CD4-positive, alpha-beta T cell treated with Interleukin-6 at 100 ng/mL for 8 hours (primary cell): ENCODE results near the gene BAZ2B.

Source experiments
- DNase-seq: peaks from one replicate; pipeline ENCODE4 v3.0.0-alpha.2; 2020; ENCODE audit warnings: mixed read lengths, low spot score

BAZ2B gene

GRCh38 chr2:159459279-159459678 is 157.1 kb downstream of the BAZ2B start:
- no peak for DNase-seq

DNA sequence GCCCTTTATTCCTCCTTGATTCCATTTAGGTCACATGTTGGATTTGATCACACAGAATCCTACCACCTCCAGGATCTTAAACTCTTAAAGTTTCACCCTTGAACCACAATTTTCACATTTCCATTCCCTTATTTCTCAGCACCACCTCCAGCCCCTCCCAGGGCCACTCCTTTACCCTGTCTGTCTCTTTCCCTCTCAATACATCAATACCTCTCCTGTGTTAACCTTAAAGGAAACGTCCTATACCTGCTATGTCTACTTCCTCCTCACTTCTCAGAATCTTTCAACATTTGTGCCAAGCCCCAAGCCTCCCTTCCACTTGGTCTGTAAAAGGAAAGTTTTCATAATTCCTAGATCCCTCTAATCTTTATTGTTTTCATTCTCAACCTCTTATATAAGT is 158.8 kb downstream of the BAZ2B start:
- DNase-seq: no peak

- no peak for DNase-seq
Measured at GRCh38 chr2:159456500-159457426, 159.6 kb downstream of the BAZ2B start.

GRCh38 chr2:159455330-159455918 is 160.9 kb downstream of the BAZ2B start:
- no peak for DNase-seq

DNA sequence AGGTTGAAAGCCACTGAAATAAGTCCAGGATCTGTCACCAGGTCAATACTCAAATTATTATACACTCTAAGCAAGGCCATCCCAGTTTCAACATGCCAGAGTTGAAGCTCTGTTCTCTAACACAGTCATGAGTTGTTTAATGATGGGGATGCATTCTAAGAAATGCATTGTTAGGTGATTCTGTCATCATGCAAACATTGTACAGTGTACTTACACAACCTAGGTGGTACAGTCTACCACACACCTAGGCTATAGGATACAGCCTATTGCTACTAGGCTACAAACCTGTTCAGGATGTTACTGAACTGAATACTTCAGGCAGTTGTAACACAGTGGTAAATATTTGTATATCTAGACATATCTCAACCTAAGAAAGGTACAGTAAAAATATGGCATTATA is 162.2 kb downstream of the BAZ2B start:
- no peak for DNase-seq

DNA sequence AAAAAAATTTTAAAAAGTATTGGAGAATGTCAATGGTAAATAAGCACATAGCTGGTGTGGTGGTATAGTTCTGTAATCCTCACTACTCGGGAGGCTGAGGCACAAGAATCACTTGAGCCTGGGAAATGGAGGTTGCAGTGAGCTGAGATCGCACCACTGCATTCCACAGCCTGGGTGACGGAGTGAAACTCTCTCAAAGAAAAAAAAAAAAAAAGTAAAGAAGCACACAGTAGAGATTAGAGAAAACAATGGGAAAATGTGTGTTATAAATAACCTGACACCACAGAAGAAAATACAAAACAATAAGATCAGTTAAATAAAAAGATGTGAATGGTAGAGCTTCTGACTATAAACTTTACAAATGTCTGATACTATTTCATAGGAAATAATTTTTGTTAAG is 166.2 kb downstream of the BAZ2B start:
- no peak for DNase-seq

GRCh38 chr2:159449504-159450124 is 166.7 kb downstream of the BAZ2B start:
- no peak for DNase-seq

- no peak for DNase-seq
Measured at GRCh38 chr2:159446817-159447216, 169.5 kb downstream of the BAZ2B start.

DNA sequence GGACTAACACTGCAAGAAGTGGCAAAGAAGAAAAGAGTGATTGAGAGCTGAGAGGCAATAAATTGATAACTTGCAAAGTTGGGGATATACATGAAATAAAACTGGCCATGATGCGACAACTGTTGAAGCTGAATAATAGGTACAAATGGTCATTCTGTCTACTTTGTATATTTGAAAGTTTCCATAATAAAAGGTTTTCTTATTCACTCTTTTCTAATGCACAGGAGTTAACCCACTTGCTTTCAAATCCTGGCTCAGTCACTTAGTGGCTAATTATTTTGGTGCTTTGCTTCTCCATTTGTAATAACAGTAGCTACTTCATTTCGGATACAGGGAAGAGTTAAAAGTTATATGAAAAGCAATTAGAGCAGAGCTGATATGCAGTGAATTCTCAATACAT is 170.1 kb downstream of the BAZ2B start:
- no peak for DNase-seq

DNA sequence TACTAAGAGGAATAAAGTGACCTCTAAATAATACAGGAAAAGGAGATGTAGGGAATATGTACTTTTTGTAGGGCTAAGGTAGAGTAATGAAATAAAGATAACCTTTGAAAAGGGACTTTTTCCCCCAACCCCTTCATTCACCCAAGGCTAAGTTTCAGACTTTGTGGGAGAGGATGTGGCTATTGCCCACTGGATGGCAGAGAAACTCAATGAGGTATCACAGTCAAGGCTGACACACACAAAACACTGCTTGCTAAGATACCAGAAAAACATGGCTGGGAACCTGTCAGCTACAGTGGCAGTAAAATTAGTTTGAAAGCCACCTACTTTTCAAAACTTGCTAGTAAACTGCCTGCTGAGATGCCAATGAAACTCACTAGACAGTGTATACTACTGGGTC is 171.0 kb downstream of the BAZ2B start:
- no peak for DNase-seq

DNA sequence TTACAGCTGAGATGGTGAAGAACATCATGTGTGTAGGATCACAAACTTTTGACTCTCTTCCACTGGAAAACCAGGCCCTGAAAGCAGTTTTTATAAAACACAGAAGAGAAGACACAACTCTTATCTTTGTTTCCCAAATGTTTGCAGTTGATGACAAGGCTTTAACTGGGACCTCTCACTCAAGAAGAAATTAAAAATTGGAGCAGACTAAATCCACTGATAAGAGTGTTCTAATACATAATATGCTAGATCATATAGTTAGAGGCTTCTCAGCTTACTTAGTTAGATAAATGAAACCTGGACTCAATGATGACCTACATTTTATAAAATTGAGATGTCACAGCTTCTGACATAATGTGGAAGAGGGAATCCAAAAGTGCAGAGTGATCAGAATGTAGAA is 171.6 kb downstream of the BAZ2B start:
- no peak for DNase-seq

DNA sequence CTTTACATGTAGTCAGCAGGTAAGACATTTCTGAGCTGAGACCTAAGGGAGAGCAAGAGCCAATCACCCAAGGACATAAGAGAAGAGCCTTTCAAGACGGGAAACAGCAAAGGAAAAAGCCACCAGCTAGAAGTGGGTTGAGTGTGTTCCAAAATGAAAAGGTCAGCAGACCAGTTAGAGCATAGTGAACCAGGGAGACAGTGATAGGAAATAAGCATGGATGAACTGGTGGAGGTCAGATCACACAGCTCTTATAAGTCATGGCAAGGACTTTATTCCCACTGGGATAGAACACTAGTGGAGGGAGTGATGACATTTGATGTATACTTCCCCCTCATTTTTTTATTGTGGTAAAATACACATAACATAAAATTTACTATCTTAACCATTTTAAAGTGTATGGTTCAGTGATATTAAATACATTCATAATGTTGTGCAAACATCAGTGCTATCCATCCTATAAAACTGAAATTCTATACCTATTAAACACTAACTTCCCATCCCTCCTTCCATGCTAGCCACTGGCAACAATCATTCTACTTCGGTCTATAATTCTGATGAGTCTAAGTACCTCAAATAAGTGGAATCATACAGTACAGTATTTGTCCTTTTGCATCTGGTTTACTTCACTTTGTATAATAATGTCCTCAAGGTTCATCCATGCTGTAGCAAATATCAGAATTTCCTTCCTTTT is 174.0 kb downstream of the BAZ2B start:
- DNase-seq: no peak

- DNase-seq: no peak
Measured at GRCh38 chr2:159441182-159441581, 175.2 kb downstream of the BAZ2B start.

GRCh38 chr2:159439421-159439820 is 176.9 kb downstream of the BAZ2B start:
- DNase-seq: no peak

GRCh38 chr2:159438720-159439353 is 177.5 kb downstream of the BAZ2B start:
- DNase-seq: no peak

GRCh38 chr2:159438284-159438683 is 178.1 kb downstream of the BAZ2B start:
- no peak for DNase-seq

GRCh38 chr2:159432610-159433009 is 183.7 kb downstream of the BAZ2B start:
- DNase-seq: no peak

DNA sequence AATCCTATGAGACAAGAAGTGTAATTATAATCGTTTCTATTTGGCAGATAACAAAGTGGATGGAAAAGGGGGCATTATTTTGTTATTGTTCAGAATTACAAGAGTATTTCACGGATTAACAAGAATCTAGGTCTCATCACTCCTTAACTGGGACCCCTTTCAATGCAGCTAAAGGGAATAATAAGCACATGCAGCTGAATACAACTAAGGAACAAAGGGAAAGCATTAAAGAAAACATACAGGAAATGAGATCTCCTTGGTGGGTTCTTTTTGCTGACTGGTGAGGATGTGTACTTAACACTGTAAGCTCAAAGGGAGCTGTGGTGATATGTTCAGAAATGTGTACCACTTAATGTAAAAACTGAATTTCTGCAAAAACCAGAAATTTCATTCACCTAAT is 189.3 kb downstream of the BAZ2B start:
- no peak for DNase-seq

DNA sequence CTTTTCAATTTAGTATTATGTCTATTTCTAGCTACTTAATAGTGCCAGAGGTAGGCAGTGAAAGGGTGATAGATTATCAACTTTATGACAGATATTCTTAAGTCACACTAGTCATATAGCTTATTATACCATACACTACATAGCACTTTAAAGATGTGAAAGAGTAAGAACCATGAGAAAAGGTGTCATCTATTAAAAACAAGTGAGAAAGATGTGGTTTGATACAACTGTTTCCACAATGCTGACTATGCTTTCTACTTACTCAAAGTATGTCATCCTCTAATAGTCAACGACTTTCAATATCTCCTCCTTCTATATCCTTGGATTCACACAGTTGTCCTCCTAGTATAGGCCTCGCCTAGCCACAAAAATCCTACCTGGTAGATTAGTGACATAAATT is 196.9 kb downstream of the BAZ2B start:
- DNase-seq: no peak

GRCh38 chr2:159411460-159411859 is 204.9 kb downstream of the BAZ2B start:
- no peak for DNase-seq

GRCh38 chr2:159410276-159410675 is 206.1 kb downstream of the BAZ2B start:
- no peak for DNase-seq
